Measurements from ENCODE around the gene ADCY3. TPM values are rescaled to one million over a fixed set of nuclear protein-coding genes. Genes with fewer than 3 reads are reported as not detected.

Gene ADCY3
- 39.5 and 43.0 TPM in 2 replicates for total RNA-seq (2021)
- long read RNA-seq, full-length matches to known transcripts: 2 of 32 reads
- long read RNA-seq, partial matches to known transcripts: 12 of 32 reads
- long read RNA-seq, other reads (novel, unspliced or antisense): 18 of 32 reads

DNA sequence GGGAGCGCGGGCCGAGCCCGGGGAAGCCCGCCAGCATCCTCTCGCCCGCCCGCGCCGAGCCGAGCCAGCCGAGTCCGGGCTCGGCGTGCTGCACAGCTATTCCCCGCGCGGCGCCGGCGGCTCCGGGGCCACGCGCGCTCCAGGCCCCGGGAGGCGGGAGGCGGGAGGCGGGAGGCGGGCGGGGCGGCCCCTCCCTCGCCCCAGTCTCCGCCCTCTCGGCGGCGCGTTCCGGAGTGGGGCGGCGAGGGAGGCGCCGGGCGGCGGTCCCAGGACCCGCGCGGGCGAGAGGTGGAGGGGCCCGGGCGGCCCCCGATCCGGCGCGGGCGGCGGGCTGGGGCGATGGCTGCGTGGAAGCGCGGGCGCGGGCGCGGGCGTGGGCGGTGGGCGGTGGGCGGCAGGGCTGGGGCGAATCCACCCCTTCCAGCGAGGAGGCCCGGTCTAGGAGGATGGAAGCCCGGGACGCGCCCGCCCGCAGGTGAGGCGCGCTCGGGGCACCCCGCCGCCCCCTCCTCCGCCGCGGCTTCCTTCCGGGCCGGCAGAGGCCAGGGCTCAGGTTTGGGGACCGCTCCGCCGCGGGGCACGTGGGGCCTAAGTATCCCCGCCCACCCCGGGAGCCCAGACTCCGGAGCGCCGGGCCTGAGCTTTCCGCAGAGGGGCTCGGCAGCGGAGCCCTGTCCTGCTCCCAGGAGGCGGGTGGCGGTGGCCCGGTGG lies at the start of gene ADCY3:
TSS of gene ADCY3 (minus strand) at position 140 of the 711 bp plus-strand sequence. CDS start 1,250 bp downstream, outside the sequence.
- peaks cover 20 to 23% of the 10 kb centered on the region in 2 experiments for H3K4me1 Mint-ChIP-seq
- no peaks in the 10 kb centered on the region for H3K79me1 ChIP-seq (ENCODE audit: insufficient read depth, low read depth, low read length, poor library complexity, severe bottlenecking)
- H3K4me2 ChIP-seq (ENCODE audit: insufficient read depth, insufficient read length, low read length): peak within 1 kb of the TSS; percentile 42
- H3K27ac Mint-ChIP-seq: no peak within 1 kb of the TSS; a peak in 2 of 7 replicates
- H3K4me3 Mint-ChIP-seq: peak within 1 kb of the TSS; percentile 80
- H2BK12ac ChIP-seq (ENCODE audit: insufficient read length, low read depth, low read length): no peak within 1 kb of the TSS
- TF ChIP-seq, protein P1, sequence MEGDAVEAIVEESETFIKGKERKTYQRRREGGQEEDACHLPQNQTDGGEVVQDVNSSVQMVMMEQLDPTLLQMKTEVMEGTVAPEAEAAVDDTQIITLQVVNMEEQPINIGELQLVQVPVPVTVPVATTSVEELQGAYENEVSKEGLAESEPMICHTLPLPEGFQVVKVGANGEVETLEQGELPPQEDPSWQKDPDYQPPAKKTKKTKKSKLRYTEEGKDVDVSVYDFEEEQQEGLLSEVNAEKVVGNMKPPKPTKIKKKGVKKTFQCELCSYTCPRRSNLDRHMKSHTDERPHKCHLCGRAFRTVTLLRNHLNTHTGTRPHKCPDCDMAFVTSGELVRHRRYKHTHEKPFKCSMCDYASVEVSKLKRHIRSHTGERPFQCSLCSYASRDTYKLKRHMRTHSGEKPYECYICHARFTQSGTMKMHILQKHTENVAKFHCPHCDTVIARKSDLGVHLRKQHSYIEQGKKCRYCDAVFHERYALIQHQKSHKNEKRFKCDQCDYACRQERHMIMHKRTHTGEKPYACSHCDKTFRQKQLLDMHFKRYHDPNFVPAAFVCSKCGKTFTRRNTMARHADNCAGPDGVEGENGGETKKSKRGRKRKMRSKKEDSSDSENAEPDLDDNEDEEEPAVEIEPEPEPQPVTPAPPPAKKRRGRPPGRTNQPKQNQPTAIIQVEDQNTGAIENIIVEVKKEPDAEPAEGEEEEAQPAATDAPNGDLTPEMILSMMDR (conservative IDR thresholded peaks at IDR 0.05): no peak
- H3K4me1 ChIP-seq (ENCODE audit: insufficient read depth, low read length): no peaks in the 10 kb centered on the region
- H2BK20ac ChIP-seq (ENCODE audit: low read depth, low read length, poor library complexity, severe bottlenecking): no peak within 1 kb of the TSS
- no peaks in the 10 kb centered on the region for H3K9me3 ChIP-seq (ENCODE audit: control insufficient read depth, low read depth, low read length)
- no peak within 1 kb of the TSS for H2BK5ac ChIP-seq (ENCODE audit: insufficient read length, low read length)
- no peaks in the 10 kb centered on the region for H4K20me1 ChIP-seq (ENCODE audit: control insufficient read depth, insufficient read depth, insufficient read length)
- no peak within 1 kb of the TSS for H3T11ph ChIP-seq (ENCODE audit: low read length)
- WGBS (ENCODE audit: extremely low coverage, insufficient read length, low lambda C conversion rate): no CpG with 5 or more reads among the region's 103 CpGs
- no peak within 1 kb of the TSS for H2BK15ac ChIP-seq (ENCODE audit: low read depth, low read length)
- H3K27me3 Mint-ChIP-seq (ENCODE audit: low read depth): peaks cover 8% of the 10 kb centered on the region
- H3K27me3 ChIP-seq (ENCODE audit: insufficient read depth, low read length): no peaks in the 10 kb centered on the region
- H3K27ac ChIP-seq (ENCODE audit: insufficient read length, low read depth, low read length): no peak within 1 kb of the TSS
- H3K23ac ChIP-seq (ENCODE audit: insufficient read length, low read depth, low read length): no peak within 1 kb of the TSS
- no peak within 1 kb of the TSS for H3K9ac ChIP-seq (ENCODE audit: extremely low read depth, insufficient read length, low read length)
- H2BK120ac ChIP-seq (ENCODE audit: low read depth, low read length, poor library complexity, severe bottlenecking): no peak within 1 kb of the TSS
- peaks cover 2 to 13% (median 10%) of the 10 kb centered on the region in 3 experiments; a peak in 6 of 7 replicates for H3K36me3 Mint-ChIP-seq (ENCODE audit: insufficient read depth in 1 of 3, low read depth in 3 of 3)
- no peak within 1 kb of the TSS for H3K56ac ChIP-seq (ENCODE audit: insufficient read length, low read depth, low read length)
- H2AFZ ChIP-seq (ENCODE audit: low read length): no peak within 1 kb of the TSS
- H3K4ac ChIP-seq (ENCODE audit: low read depth, low read length): no peak within 1 kb of the TSS
- peaks cover 2% of the 10 kb centered on the region; the same call in 1 of the 2 replicates for H3K79me2 ChIP-seq (ENCODE audit: insufficient read depth, low read length)
- no peak within 1 kb of the TSS for H2AK5ac ChIP-seq (ENCODE audit: insufficient read length, low read length)
- no peaks in the 10 kb centered on the region for H3K23me2 ChIP-seq (ENCODE audit: insufficient read length, low read depth, low read length, poor library complexity, severe bottlenecking)
- DNase-seq: peak; percentile 57
- H3K9me3 Mint-ChIP-seq: no peaks in the 10 kb centered on the region
- H3K14ac ChIP-seq (ENCODE audit: insufficient read depth, low read length): no peak within 1 kb of the TSS
- no peak within 1 kb of the TSS for H4K91ac ChIP-seq (ENCODE audit: insufficient read length, low read depth, low read length)
- no peak within 1 kb of the TSS for H4K5ac ChIP-seq (ENCODE audit: insufficient read length, low read depth, low read length)
- H4K8ac ChIP-seq (replicated peaks; ENCODE audit: insufficient read length, low read depth, low read length): no peak within 1 kb of the TSS
- H3K18ac ChIP-seq (ENCODE audit: insufficient read length, low read depth, low read length): no peak within 1 kb of the TSS

Data from H9 (cell line).